PC-3 (cell line): Measurements from ENCODE around the gene DLG4.

ENCODE experiments used
- EZH2 ChIP-seq: fragments of 300-600 bp; sonication (generic); IDR thresholded peaks from one replicate; pipeline ENCODE4 v1.6.1; 2017; ENCODE audit warnings: antibody characterized with exemption, mild to moderate bottlenecking, low read length; ENCODE audit not compliant: unreplicated experiment
- EZH2phosphoT487 ChIP-seq: fragments of 300-600 bp; sonication (generic); IDR thresholded peaks from 2 replicates; pipeline ENCODE4 v1.6.1; 2018; ENCODE audit warnings: mild to moderate bottlenecking, antibody characterized with exemption, low read length, borderline replicate concordance
- TF ChIP-seq, protein P1 (sequence below): fragments of 300-600 bp; sonication (generic); conservative IDR thresholded peaks from 2 replicates; pipeline ENCODE4 v1.5.1; 2017; ENCODE audit warnings: antibody characterized with exemption, low read depth, mild to moderate bottlenecking, low read length

- TF ChIP-seq, protein P1, sequence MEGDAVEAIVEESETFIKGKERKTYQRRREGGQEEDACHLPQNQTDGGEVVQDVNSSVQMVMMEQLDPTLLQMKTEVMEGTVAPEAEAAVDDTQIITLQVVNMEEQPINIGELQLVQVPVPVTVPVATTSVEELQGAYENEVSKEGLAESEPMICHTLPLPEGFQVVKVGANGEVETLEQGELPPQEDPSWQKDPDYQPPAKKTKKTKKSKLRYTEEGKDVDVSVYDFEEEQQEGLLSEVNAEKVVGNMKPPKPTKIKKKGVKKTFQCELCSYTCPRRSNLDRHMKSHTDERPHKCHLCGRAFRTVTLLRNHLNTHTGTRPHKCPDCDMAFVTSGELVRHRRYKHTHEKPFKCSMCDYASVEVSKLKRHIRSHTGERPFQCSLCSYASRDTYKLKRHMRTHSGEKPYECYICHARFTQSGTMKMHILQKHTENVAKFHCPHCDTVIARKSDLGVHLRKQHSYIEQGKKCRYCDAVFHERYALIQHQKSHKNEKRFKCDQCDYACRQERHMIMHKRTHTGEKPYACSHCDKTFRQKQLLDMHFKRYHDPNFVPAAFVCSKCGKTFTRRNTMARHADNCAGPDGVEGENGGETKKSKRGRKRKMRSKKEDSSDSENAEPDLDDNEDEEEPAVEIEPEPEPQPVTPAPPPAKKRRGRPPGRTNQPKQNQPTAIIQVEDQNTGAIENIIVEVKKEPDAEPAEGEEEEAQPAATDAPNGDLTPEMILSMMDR = no peak
- TF ChIP-seq EZH2 (no peak), EZH2phosphoT487 (no peak)
Observed at GRCh38 chr17:7156342-7156940, 63.2 kb downstream of the DLG4 start.
